HG03378 (cell line): ENCODE results near the gene PACSIN1.
"Not testable (repeated sequence)": the region's sequence is repeated elsewhere in the genome, so short reads cannot be mapped to it uniquely, and the experiment has no call there.

Experiments
- ATAC-seq: cut with Tn5 transposase; IDR thresholded peaks from one replicate; pipeline ENCODE4 v1.9.1; 2021; ENCODE audit warnings: mild to moderate bottlenecking, moderate library complexity; ENCODE audit not compliant: unreplicated experiment

The PACSIN1 gene

DNA sequence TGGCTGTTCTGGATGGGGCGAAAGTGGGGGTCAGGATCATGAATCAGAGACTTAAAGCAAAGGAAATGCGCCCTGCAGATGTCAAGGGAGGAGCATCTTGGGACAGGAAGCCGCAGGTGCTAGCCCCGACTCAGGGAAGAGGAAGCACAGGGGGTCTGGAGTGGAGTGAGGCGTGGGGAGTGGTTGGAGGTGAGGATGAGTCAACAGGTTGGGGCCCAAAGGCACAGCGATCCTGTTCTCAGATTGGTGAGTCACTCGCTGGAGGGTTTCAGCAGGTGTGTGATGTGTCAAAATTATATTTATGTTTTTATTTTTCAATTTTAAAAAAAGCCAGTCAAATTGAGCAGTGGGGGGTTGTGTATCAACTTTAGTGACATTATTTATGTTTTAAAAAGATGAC lies 19.0 kb downstream of the PACSIN1 start:
- ATAC-seq: no peak

DNA sequence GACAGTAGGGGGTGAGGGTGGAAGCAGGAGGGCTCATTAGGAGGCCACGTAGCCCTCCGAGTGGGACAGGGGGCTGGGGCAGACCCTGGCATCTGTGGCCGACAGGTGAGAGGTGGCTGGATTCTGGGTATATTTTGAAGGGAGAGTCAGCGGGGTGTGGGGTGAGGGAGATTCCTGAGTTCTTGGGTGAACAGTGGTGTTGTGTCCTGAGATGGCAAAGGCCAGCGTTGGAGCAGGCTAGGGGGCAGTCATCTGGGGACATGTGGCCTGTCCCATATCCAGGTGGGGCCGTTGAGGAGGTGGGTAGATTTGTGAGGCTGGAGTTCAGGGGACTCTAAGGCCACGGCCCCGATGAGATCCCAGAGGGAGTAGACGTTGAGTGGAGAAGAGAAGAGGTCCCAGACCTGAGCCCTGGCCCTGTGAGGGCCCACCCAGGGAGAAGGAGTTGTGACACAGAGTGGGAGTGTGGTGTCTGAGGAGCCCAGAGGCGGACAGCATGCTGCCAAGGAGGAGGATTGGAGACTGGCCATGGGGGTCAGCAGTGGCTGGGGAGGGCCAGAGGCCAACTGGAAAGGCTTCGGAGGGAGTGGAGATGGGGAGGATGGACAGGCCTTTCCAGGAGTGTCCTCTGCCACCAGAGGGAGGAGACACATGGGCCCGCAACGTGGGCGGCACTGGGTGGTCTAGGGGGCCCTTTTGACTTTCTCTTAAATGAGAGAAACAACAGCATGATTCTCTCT lies 19.6 kb downstream of the PACSIN1 start:
- no peak for ATAC-seq

DNA sequence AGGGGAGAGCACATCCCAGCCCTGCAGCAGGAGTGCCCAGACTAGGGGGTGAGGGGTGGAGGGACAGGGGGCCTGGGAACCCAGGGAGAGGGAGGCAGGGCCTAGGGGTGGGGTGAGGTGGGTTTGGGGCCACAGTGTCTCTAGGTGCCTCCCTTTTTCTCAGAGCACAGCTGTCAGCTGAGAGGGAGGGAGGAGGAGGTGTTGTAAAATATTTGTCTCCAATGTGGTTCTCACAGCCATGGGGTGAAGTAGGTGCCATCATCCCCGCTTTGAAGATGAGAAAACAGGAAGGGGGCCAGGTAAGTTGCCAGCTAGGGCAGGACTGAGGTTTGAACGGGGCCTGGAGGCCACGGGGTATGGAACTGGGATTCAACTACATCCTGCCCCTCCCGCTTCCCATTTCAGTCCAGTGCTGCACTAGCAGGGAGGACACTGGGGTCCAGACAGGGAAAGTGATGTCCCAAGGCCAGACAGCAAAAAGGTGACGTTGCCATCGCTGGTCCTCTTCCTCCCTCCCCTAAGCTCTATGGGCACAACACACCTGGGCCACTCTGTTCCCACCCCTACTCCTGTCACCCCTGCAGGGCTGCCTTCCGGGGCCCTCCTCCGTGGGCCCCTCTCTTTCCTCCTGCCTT lies 20.3 kb downstream of the PACSIN1 start:
- no peak for ATAC-seq

DNA sequence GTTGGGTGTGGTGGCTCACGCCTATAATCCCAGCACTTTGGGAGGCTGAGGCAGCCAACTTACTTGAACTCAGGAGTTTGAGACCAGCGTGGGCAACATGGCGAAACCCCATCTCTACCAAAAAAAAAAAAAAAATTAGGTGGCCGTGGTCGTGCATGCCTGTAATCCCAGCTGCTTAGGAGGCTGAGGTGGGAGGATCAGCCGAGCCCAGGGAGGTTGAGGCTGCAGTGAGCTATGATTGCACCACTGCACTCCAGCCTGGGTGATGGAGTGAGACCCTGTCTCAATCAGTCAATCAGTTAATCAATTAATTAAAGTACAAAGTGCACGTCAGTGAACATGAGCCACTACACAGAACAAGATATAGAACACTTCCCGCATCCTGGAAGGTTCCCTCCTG lies 21.0 kb downstream of the PACSIN1 start:
- not testable (repeated sequence) for ATAC-seq

DNA sequence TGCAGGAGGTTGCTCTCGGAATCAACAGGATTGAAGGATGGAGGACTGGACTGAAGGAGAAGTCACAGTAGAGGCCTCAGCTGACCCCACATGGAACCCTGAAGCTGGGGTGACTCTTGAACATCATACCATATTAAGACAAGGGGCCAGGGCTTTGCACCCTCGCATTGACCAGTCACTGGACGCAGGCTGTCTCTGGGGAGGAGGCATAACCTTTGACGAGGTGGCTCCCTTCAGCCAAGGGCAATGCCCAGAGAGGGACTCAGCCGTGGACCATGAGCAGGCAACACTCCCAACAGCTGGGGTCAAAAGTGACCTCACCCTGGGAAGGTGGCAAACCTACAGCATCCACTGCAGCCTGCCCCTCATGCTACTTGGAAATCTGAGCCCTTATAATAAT lies 21.7 kb downstream of the PACSIN1 start:
- ATAC-seq: no peak

DNA sequence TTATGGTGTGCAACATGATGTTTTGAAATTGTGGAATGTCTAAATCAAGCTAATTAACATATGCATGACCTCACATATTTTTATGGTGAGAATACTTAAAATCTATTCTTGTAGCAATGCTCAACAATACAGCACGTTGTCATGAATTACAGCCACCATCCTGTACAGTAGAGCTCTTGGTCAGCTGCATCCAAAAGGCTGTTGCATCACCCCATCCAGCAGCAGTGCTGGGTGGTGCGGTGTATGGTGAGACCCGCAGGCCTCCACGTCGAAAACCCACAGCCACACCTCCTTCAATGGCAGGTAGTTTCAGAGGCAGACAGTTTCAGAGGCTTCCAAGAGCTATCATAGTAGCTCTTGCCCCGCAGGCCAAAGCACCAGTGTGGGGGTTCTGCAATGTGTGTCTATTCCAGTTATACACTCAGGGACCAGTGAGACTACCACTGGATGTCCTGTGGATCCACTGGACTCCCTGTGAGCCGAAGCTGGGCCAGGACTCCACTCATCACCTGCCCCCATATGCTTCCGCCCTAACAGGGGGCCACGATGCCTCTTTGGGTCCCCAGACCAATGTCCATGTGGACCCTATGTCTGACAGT lies 23.4 kb downstream of the PACSIN1 start:
- no peak for ATAC-seq

DNA sequence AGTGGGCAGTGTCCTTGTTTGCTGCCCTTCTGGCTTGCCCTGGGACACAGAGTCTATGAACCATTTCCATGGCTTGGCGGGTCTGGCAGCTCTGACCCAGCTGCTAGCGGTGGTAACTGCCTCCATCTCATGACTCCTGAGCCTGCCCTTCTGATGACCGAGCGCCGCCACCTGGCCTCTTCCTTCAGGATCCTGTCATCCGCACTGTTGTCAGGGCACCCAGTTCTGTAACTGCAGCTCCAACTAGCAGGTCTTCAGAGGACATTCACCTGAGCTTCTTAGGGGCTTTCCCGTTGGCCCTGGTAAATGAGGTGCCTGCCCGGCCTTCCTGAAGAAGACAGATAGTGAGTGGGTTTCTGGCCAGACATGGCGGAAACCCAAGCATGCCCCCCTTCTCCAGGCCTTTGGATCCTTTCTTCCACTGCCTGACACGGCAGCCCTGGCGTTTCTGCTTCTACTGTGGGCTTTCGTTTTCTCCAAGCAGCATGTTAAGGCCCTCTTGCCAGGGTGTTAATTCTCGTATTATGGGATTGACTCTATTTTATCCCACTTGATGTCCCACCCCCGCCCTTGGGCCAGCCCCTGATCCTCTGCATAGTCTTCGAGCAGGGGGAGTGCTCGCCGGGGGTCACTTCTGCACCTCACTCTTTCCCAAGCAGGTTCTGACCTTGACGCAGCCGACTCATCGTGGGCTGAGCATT lies 24.7 kb downstream of the PACSIN1 start:
- ATAC-seq: no peak

DNA sequence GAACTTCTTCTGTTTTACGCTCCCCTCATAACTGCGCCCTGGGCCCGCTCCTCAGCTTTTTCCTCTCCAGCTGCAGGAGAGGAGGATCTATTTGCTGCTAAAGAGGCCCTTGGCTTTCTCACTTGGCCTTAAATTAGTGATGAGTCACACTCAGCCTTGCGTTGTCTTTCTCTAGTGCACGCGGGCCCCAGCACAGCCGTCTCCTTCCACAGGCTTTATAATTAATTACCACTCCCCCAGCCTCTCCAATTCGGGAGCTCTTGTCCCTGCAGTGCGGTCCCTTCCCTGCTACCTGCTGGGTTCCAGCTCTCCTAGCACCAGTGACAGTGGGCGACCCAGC lies 25.2 kb downstream of the PACSIN1 start:
- ATAC-seq: no peak

DNA sequence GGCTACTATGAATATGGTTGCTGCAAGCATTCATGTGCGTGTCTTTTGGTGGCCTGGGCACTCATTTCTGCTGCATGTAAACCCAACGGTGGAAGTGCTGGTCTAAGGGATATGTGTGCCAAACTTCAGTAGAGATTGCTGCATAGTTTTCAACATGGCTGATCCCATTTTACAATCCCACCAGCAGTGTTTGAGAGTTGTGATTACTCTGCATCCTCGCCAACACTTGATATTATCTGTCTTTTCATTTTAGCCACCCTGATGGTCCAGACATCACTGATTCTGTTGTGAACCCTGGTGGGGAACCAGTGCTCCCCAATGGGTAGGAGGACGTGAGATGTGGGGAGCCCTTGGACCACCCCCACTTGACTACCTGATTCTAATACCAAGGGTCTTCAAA lies 27.5 kb downstream of the PACSIN1 start:
- no peak for ATAC-seq

DNA sequence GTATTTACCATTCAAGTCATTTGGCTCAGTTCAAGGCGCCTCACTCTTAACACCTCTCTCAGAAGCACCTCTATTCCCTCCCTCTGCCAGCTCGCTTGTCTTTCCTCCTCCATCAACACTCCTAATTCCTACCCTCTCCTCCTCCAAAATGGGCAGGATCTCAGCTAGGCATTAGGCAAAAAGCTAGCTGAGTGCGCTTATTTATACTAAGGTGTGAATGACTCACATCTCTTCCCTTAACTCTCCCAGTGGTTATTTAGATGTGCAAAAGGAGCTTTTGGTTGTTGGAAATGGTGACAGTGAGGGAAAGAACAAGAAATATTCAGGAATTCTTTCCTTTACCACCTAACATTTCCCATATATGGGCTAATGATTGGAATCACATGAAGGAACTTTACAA lies 29.1 kb downstream of the PACSIN1 start:
- no peak for ATAC-seq

DNA sequence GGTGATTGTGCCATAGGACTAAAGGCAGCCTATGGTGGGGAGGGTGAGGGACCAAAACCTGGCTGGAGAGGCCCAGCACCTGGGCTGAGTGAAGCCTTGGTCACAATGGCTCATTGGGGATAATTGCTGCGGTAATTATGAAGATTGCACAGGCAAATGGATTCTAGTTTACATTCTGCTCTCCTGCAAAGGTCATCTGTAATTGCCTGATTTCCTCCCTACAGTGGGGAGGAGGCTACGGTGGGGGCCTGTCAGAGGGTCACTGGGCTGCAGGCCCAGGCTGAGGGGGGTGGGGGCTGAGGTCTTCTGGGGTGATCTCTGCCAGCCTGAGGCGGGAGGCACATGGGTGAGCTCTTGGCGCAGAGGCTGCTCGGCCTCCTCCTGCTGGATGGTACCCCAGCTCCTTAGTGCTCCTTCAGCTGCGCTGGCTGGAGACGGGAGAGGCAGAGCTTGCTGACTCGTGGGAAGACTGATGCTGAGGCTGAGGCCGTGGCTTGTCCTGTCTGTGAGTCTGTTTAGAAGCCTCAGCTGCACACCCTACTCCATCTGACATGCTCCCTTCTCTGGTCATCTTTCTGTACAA lies 30.3 kb downstream of the PACSIN1 start:
- no peak for ATAC-seq

DNA sequence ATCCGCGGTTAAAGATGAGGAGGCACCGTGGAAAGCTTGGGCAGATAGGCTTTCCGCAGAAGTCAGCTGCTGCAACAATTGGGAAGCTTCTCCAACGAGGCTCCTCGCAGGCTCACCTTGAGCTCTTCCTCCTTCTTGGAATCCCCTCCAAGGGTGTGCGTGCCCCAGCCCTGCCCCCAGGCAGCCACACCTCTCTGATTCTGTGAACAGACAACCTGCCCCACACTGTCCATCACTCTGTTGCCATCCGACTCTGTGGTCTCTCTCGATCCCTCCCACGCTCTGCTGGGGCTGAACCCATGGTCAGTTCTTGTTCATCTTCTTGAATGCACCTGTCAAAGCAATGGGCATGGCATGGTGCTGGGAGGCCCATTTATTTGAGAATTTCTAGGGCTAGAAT lies 31.5 kb downstream of the PACSIN1 start:
- ATAC-seq: no peak

DNA sequence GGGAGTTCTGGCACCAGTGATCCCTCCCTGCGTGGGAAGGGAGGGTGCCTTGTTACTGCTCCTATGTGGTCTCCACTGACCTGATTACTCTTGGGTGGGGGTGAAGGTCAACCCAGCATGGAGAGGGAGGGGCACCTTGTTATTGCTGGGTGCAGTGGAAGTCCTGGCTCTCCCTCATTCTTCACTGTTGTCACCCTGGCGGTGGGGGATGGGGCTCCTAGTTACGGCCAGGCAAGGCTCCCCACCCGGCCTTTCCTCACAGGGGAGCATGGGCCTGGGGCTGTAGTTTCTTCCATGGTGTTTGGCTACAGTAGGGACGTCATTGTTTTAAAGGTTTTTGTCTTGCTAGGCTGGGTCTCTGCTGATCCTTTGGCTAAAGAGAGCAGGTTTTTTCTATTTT lies 40.8 kb downstream of the PACSIN1 start:
- ATAC-seq: no peak

DNA sequence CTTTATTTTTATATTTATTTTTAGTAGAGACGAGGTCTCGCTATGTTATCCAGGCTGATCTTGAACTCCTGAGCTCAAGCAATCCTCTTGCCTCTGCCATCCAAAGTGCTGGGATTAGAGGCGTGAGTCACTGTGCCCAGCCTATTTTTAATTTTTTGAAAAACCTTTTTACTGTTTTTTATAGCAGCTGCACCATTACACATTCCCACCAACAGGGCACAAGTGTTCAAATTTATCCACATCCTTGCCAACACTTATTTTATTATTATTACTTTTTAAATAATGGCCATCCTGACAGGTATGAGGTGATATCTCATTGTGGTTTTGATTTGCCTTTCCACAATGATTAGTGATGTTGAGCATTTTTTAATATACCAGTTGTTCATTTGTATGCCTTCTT lies 42.5 kb downstream of the PACSIN1 start:
- no peak for ATAC-seq

DNA sequence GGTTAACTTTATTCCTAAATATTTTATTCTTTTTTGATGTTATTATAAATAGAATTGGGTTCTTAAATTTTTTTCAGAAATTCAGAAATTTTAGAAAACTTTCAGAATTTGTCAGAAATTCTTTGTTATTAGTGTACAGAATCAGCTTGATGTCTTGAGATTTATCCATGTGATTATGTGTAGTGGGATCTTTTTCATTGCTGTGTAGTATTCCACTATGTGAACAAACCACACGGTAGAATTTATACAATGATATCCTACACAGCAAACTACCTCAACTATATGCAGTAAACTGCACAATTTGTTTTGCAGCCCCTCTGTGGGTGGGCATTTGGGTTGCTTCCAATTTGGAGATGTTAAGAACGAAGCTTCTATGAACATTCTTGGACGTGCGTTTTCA lies 43.9 kb downstream of the PACSIN1 start:
- no peak for ATAC-seq

DNA sequence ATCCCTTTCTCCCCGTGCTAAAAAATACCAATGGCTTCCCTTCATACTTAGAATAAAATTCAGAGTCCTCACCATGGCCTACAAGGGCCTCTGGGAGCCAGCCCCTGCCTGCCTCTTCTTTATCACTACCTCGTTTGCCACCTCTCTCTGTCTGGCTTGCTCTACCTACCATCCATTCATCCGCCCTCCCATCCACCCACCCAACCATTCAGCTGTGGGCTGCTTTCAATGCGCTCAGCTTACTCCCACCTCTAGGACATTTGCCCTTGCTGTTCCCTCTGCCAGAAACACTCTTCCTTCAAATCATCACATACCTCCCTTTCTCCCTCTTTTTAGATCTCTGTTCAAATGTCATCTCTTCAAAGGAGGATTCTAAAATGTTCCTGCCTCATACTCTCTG lies 44.4 kb downstream of the PACSIN1 start:
- no peak for ATAC-seq

DNA sequence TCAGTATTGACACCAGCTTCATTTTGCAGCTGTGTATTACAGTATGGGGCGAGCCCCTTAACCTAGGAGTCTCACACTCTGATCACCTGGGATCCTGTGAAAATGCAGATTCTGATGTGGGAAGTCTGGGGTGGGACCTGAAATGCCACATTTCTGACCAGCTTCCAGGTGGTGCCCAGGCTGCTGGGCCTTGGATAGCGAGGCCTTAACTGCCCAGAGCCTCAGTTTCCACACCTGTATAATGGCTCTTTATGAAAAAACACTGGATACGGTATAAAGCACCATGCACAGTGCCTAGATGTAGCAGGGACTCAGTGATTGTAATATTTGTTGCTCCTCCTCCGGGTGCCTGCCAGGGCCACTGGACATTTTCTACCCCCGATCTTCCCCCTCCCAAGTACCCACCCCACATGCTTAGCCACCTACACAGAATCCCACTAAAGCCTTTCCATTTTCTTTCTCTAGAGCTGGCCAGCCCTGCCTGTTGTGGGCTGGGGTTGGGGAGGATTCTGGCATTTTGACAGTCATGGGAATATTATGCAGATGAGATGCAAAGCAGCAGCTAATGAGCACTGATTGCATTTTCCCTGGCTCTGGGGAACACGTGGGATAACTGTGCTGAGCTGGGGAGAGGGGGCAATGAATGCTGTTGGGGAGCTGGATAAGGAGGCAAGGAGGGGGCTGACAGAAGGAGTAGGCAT lies 45.5 kb downstream of the PACSIN1 start:
- no peak for ATAC-seq

DNA sequence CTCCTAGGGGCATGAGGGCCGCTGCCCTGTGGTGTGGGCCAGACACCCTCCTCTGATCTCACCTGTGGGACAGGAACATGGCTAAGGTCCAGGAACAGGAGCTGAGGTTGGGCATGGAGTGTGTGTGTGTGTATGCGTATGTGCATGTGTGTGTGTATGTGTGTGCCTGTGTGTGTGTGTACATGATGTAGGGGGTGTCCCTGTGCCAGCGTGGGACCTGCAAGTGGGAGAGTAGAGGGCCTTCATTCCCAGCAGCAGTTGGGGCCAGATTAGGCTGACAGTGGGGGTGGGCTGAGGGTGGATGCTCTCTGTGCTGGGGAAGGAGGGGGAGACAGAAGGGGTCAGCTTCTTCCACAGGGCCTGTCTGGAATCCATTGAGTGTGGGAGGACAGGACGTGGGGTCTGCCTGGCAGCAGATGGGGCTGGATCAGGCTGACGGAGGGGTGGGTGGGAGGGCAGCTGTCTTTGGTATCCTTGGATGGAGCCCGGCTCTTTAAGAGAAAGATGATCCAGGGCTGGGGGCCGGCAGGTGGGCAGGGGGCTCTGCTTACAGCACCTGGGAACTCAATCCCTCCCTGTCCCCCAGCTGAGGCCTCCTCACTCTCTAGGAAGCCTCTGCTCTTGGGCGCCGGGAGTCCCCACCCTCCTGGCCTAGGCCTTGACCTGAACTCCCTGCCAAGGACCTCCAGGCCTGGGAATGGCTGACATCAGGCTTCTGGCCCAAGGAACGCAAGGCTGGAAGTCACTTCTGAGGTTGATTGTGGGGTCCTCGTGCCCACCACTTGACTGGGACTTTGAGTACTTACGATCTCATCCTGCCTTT lies 46.2 kb downstream of the PACSIN1 start:
- ATAC-seq: no peak

DNA sequence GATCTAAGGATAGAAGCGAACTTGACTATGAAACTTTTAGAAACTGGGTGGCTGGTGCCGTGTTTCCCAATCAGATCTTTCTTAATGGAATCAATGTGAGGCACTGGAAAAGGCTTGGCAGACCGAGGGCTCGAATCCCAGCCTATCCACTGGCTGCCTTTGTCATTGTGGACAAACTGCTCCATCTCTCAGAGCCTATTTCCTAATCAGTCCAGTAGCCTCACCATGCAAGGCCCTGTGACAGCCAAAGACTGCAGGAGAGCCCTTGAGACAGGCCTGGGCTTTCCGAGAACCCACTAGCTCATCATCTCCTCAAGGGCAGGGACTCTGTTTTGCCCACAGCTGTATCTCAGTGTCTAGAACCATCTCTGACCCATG lies 46.9 kb downstream of the PACSIN1 start:
- ATAC-seq: no peak

DNA sequence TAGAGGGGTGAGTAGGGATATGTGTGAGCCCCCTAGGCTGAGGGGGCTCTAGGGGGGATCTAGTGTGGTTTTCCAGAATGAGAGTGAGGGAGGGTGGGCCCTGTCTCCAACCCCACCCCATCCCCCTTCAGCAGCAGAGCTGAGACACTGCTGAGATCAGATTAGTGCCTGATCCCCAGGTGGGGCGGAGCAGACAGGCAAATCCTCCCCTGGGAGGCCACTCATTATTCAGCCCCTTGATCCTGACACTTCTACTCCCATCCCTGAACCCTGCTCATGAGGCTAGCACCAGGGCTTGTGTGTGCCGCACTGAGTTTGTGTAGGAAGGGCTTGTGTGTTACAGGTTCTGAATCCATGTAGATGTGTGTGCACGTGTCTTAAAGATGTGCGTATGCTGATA lies 47.8 kb downstream of the PACSIN1 start:
- no peak for ATAC-seq
